B cell (primary cell): ENCODE data around the gene PHC2.

Experiments used
- EZH2 ChIP-seq: IDR thresholded peaks from 2 replicates; pipeline ENCODE4 v1.6.1; 2012; ENCODE audit warnings: borderline replicate concordance, low read depth, mild to moderate bottlenecking, moderate library complexity, low read length; ENCODE audit not compliant: insufficient read depth, poor library complexity, severe bottlenecking
- TF ChIP-seq, protein P1 (sequence below): fragments of 200-600 bp; IDR thresholded peaks from one replicate; pipeline ENCODE4 v1.8.0; 2022; ENCODE audit warnings: antibody characterized with exemption, mild to moderate bottlenecking

- TF ChIP-seq, protein P1, sequence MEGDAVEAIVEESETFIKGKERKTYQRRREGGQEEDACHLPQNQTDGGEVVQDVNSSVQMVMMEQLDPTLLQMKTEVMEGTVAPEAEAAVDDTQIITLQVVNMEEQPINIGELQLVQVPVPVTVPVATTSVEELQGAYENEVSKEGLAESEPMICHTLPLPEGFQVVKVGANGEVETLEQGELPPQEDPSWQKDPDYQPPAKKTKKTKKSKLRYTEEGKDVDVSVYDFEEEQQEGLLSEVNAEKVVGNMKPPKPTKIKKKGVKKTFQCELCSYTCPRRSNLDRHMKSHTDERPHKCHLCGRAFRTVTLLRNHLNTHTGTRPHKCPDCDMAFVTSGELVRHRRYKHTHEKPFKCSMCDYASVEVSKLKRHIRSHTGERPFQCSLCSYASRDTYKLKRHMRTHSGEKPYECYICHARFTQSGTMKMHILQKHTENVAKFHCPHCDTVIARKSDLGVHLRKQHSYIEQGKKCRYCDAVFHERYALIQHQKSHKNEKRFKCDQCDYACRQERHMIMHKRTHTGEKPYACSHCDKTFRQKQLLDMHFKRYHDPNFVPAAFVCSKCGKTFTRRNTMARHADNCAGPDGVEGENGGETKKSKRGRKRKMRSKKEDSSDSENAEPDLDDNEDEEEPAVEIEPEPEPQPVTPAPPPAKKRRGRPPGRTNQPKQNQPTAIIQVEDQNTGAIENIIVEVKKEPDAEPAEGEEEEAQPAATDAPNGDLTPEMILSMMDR: no peak
- no peak for TF ChIP-seq EZH2
Measured at GRCh38 chr1:33329600-33330305, 101.1 kb downstream of the PHC2 start.
